BJ (cell line): ENCODE measurements around the gene KIF14. TPM values are rescaled to one million over a fixed set of nuclear protein-coding genes. Genes with fewer than 3 reads are reported as not detected.

Experiments
- CTCF ChIA-PET: fragments of 350-600 bp; formaldehyde crosslinking; extraction: SDS; loops from one replicate; lab custom pipeline; 2021; ENCODE audit warnings: antibody characterized with exemption, inconsistent platforms; lab: Yijun Ruan, JAX
- POLR2A ChIA-PET: fragments of 300-600 bp; sonication (Branson Sonifier 250); formaldehyde crosslinking; extraction: SDS; loops from one replicate; lab custom pipeline; 2021; ENCODE audit warnings: antibody characterized with exemption; lab: Charles Lee
- DNase-seq: peaks from one replicate; pipeline ENCODE4 v3.0.0-alpha.2; 2011; ENCODE audit warnings: low read depth
- H3K27me3 ChIP-seq: 2 replicates; pipeline ENCODE4 v1.6.0; 2011; ENCODE audit warnings: low read length; ENCODE audit not compliant: control insufficient read depth, insufficient read depth
- H3K36me3 ChIP-seq: 2 replicates; pipeline ENCODE4 v1.5.1; 2011; ENCODE audit warnings: low read length; ENCODE audit not compliant: control insufficient read depth, insufficient read depth
- H3K4me3 ChIP-seq: 2 replicates; pipeline ENCODE4 v1.5.1; 2011; ENCODE audit warnings: low read depth, mild to moderate bottlenecking, control low read depth, low read length
- polyA minus RNA-seq: library from RNA; depleted of rRNA, polyadenylated mRNA; stranded (reverse); fragments of >200 nt; gene quantifications from 2 replicates; pipeline ENCODE4 v1.2.3, GENCODE V29; 2011; rRNA and poly(A)+ RNA removed
- polyA plus RNA-seq: library from polyadenylated mRNA; depleted of rRNA; stranded (reverse); fragments of >200 nt; gene quantifications from 2 replicates; pipeline ENCODE4 v1.2.3, GENCODE V29; 2011; rRNA removed
- TF ChIP-seq, protein P1 (sequence below): IDR thresholded peaks from 2 replicates; pipeline ENCODE4 v1.5.1; 2011; ENCODE audit warnings: low read depth, mild to moderate bottlenecking, control low read depth, inconsistent platforms, low read length, moderate library complexity; ENCODE audit not compliant: insufficient read depth

The KIF14 gene, protein sequence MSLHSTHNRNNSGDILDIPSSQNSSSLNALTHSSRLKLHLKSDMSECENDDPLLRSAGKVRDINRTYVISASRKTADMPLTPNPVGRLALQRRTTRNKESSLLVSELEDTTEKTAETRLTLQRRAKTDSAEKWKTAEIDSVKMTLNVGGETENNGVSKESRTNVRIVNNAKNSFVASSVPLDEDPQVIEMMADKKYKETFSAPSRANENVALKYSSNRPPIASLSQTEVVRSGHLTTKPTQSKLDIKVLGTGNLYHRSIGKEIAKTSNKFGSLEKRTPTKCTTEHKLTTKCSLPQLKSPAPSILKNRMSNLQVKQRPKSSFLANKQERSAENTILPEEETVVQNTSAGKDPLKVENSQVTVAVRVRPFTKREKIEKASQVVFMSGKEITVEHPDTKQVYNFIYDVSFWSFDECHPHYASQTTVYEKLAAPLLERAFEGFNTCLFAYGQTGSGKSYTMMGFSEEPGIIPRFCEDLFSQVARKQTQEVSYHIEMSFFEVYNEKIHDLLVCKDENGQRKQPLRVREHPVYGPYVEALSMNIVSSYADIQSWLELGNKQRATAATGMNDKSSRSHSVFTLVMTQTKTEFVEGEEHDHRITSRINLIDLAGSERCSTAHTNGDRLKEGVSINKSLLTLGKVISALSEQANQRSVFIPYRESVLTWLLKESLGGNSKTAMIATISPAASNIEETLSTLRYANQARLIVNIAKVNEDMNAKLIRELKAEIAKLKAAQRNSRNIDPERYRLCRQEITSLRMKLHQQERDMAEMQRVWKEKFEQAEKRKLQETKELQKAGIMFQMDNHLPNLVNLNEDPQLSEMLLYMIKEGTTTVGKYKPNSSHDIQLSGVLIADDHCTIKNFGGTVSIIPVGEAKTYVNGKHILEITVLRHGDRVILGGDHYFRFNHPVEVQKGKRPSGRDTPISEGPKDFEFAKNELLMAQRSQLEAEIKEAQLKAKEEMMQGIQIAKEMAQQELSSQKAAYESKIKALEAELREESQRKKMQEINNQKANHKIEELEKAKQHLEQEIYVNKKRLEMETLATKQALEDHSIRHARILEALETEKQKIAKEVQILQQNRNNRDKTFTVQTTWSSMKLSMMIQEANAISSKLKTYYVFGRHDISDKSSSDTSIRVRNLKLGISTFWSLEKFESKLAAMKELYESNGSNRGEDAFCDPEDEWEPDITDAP (N-terminal part only)
- 2.1 and 4.1 TPM in 2 replicates for polyA plus RNA-seq
- polyA minus RNA-seq = 1.6 and 2.0 TPM in 2 replicates

DNA sequence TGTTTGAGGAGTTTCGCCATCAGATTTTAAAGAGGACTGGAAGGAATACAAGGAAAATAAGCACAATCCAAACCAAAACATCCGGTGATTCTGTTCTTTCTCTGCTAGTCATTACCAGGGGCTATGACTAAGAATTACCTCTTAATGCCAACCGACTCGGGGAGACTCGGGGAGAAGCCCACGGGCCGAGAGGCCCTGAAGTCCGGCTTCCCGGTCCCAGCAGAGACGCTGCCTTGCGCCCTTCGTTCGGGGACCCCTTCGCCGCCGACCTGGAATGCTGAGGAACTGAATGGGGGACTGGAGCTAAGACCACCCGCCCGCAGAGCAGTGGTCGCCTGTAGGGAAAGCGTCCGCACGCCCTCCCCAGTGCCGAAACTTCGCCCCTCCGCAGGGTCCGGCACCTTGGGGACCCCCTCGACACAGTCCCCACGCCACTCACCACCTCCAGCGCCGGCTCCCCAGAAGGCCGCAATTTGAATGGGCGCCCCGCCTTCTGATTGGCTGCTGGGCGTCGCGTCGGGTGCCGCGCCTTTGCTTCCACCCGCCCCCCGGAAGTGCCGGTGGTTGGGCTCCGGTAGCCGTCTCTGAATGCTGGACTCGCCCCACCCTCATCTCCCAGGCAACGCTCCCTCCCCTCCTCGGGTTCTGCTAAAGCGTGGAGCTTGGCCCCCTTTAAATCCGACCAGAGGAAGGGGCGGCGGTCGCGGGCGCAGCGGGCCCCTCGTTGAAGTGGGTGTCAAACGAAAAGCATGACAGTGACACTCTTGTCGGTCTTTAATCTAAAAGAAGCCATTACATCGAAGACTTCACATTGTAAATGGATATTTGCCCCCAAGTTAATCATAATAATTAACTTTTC lies at the start of gene KIF14:
Gene KIF14, minus strand, starts transcription at position 479 of the 859 bp plus-strand sequence. CDS start 2,028 bp downstream, outside the sequence.
- ChIA-PET POLR2A (no interaction called here), CTCF (interaction anchor here (0.5 to 3.4 kb wide), 7 partner anchors 10 to 234 kb away, joined by 3 to 17 read pairs (median 3); partner anchors contain the start of gene DDX59)
- Histone ChIP-seq H3K27me3 (no peaks in the 10 kb centered on the region), H3K36me3 (no peaks in the 10 kb centered on the region), H3K4me3 (peak within 1 kb of the TSS; percentile 69)
- TF ChIP-seq, protein P1, sequence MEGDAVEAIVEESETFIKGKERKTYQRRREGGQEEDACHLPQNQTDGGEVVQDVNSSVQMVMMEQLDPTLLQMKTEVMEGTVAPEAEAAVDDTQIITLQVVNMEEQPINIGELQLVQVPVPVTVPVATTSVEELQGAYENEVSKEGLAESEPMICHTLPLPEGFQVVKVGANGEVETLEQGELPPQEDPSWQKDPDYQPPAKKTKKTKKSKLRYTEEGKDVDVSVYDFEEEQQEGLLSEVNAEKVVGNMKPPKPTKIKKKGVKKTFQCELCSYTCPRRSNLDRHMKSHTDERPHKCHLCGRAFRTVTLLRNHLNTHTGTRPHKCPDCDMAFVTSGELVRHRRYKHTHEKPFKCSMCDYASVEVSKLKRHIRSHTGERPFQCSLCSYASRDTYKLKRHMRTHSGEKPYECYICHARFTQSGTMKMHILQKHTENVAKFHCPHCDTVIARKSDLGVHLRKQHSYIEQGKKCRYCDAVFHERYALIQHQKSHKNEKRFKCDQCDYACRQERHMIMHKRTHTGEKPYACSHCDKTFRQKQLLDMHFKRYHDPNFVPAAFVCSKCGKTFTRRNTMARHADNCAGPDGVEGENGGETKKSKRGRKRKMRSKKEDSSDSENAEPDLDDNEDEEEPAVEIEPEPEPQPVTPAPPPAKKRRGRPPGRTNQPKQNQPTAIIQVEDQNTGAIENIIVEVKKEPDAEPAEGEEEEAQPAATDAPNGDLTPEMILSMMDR = no peak
- DNase-seq = peak; percentile 40

DNA sequence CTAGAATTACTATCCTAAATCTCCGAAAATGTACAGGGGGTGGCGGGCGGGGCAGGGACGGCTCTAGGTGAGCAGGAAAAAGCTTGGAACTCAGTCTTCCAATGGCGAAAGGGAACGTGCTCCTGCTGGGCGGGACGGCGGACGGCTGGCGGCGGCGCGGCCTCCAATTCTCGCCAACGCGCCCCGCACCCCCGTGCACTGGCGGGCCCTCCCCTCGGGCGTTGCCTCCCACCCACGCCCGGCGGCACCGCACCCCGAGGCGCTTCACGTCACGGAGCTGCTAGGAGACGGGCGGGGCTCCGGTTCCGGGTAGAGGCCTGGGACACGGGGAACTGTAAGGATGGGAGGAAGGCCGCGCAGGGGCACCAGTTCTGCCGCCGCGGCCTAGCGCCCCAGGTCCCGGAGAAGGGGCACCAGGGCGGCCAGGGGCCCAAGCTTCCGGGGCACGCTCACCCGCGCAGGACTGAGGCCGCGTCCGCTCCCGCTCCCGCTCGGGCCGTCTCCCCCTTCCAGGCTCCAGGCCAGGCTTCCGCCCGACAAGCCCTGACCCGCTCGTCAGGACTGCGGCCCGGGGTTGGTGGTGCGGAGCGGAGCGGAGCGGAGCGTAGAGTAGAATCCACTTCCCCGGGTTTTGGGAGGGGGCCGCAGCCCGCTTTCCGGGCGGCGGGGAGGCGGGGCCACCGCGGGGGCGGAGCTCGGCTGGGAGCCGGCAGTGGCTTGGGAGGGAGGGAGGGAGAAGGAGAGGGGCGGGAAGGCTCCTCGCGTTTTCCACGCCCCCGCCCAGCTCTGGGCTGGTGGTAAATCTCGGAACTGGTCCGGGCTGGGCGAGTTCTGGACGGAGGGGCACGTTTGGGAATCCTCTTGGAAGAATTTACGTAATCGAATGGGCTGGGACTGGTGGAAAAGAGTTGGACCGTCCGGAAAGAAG lies 49.0 kb upstream of the KIF14 start, which contains the start of gene DDX59:
Gene DDX59, minus strand, starts transcription at position 594 of the 928 bp plus-strand sequence. CDS start 3,167 bp downstream, outside the sequence.
- Histone ChIP-seq H3K36me3 (no peaks in the 10 kb centered on the region), H3K27me3 (no peaks in the 10 kb centered on the region), H3K4me3 (peak within 1 kb of the TSS; percentile 79)
- CTCF ChIA-PET = interaction anchor here (1.1 to 2.8 kb wide), 5 partner anchors 14 to 302 kb away, joined by 3 to 17 read pairs (median 3); partner anchors contain the start of gene KIF14
- TF ChIP-seq, protein P1 = no peak
- peak; percentile 81 for DNase-seq
- POLR2A ChIA-PET = interaction anchor here (0.6 to 0.7 kb wide), 6 partner anchors 10 to 1586 kb away, joined by 3 to 5 read pairs (median 3); no protein-coding TSS in a partner anchor

DNA sequence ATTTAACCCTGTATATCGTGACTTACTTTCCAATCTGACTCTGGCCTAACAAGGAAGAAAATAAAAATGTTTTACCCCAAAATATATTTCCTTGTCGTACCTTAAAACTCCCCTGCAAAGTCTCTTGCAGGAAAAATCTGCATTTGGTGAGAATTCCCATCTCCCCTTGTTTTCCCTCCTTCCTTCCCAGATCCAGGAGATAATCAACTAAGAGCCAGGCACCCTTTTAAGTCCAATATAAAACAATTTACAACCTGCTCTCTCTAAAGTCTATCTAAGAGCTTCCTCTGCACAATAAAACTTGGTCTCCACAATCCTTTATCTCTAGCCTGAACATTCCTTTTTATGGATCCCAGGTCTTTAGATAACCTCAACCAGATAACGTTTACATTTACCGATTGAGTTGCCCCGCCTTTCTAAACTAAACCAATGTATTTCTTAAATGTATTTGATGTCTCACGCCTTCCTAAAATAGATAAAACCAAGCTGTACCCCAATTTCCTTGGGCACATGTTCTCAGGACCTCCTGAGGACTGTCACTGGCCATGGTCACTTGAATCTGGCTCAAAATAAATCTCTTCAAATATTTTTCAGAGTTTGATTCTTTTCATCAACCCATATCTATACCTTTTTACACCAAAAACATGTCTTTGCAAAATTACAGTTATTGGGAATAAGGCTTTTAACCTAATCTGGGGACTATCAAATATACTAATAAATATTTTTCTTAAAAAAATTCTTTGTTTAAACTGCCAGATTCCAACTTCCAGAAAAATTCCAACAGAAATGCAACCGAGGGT lies 48.2 kb upstream of the KIF14 start:
- TF ChIP-seq, protein P1 = no peak
- no peak for DNase-seq
- POLR2A ChIA-PET = no interaction called here
- Histone ChIP-seq H3K36me3 (no peaks in the 10 kb centered on the region; the same call in 1 of the 2 replicates), H3K4me3 (peak overlapping the region; percentile 79), H3K27me3 (no peaks in the 10 kb centered on the region)
- CTCF ChIA-PET = interaction anchor here (1.2 to 2.8 kb wide), 3 partner anchors 13 to 133 kb away, joined by 3 to 17 read pairs (median 10); partner anchors contain the start of gene KIF14
